ENCODE data around the gene RPH3AL.
"Not testable (repeated sequence)": the region's sequence is repeated elsewhere in the genome, so short reads cannot be mapped to it uniquely, and the experiment has no call there.

DNA sequence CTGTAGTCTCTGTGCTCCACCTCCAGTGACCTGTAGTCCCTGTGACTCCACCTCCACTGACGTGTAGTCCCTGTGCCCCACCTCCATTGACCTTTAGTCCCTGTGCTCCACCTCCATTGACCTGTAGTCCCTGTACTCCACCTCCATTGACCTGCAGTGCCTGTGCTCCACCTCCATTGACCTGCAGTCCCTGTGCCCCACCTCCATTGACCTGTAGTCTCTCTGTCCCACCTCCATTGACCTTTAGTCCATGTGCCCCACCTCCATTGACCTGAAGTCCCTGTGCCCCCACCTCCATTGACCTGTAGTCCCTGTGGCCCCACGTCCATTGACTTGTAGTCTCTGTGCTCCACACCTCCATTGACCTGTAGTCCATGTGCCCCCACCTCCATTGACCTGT, 35.5 kb downstream of the RPH3AL start:
- TF ChIP-seq, protein P1, sequence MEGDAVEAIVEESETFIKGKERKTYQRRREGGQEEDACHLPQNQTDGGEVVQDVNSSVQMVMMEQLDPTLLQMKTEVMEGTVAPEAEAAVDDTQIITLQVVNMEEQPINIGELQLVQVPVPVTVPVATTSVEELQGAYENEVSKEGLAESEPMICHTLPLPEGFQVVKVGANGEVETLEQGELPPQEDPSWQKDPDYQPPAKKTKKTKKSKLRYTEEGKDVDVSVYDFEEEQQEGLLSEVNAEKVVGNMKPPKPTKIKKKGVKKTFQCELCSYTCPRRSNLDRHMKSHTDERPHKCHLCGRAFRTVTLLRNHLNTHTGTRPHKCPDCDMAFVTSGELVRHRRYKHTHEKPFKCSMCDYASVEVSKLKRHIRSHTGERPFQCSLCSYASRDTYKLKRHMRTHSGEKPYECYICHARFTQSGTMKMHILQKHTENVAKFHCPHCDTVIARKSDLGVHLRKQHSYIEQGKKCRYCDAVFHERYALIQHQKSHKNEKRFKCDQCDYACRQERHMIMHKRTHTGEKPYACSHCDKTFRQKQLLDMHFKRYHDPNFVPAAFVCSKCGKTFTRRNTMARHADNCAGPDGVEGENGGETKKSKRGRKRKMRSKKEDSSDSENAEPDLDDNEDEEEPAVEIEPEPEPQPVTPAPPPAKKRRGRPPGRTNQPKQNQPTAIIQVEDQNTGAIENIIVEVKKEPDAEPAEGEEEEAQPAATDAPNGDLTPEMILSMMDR (IDR thresholded peaks at IDR 0.05), result not testable (repeated sequence)
- TF ChIP-seq POLR2AphosphoS5, POLR2A, EP300 (IDR thresholded peaks at IDR 0.05): not testable (repeated sequence)
